OCI-LY7 (cell line): ENCODE data around the gene ITGA4. TPM values are rescaled to one million over a fixed set of nuclear protein-coding genes. Genes with fewer than 3 reads are reported as not detected.

Experiments
- BruUV-seq: library from RNA; stranded (reverse); fragments of 400-500 nt; replicated peaks from 2 replicates; lab custom pipeline; 2021; lab: Mats Ljungman, UMichigan
- CTCF ChIA-PET: fragments of 300-600 bp; sonication (Branson Sonifier 250); formaldehyde crosslinking; loops from one replicate; lab custom pipeline; 2022; ENCODE audit warnings: antibody characterized with exemption; ENCODE audit not compliant: unreplicated experiment; lab: Charles Lee
- POLR2A ChIA-PET: fragments of 300-600 bp; sonication (Branson Sonifier 250); formaldehyde crosslinking; loops from one replicate; lab custom pipeline; 2022; ENCODE audit warnings: antibody characterized with exemption; lab: Charles Lee
- DNase-seq: peaks from one replicate; pipeline ENCODE4 v3.0.0-alpha.2; 2015; ENCODE audit warnings: low spot score
- H2AFZ ChIP-seq: fragments of 200-600 bp; sonication (generic), shearing (Covaris generic); 2 replicates; pipeline ENCODE4 v1.6.1; 2014; ENCODE audit warnings: mild to moderate bottlenecking, antibody characterized with exemption, low read length, moderate library complexity
- H3K27ac ChIP-seq: fragments of 200-600 bp; sonication (generic); 2 replicates; pipeline ENCODE4 v1.5.1; 2014; ENCODE audit warnings: mixed run types, low read depth, mild to moderate bottlenecking, moderate library complexity, low read length, inconsistent platforms; ENCODE audit not compliant: poor library complexity, severe bottlenecking
- H3K36me3 ChIP-seq: fragments of 200-600 bp; sonication (generic); 2 replicates; pipeline ENCODE4 v1.6.1; 2014; ENCODE audit warnings: mild to moderate bottlenecking, antibody characterized with exemption, low read length, moderate library complexity, mixed read lengths; ENCODE audit not compliant: insufficient read depth
- H3K4me1 ChIP-seq: fragments of 200-600 bp; sonication (generic); 2 replicates; pipeline ENCODE4 v1.5.1; 2014; ENCODE audit warnings: mild to moderate bottlenecking, low read length; ENCODE audit not compliant: insufficient read depth, poor library complexity, severe bottlenecking
- H3K4me2 ChIP-seq: fragments of 200-600 bp; sonication (generic); 2 replicates; pipeline ENCODE4 v1.6.1; 2014; ENCODE audit warnings: mild to moderate bottlenecking, low read length
- H3K4me3 ChIP-seq: fragments of 200-600 bp; sonication (generic); 2 replicates; pipeline ENCODE4 v1.5.1; 2014; ENCODE audit warnings: mild to moderate bottlenecking, low read depth, low read length; ENCODE audit not compliant: poor library complexity, severe bottlenecking
- H3K79me2 ChIP-seq: fragments of 200-600 bp; sonication (generic); 2 replicates; pipeline ENCODE4 v1.6.1; 2016; ENCODE audit warnings: low read depth, mild to moderate bottlenecking, low read length, moderate library complexity, mixed read lengths; ENCODE audit not compliant: insufficient read depth
- H3K9me2 ChIP-seq: fragments of 200-600 bp; sonication (generic); 2 replicates; pipeline ENCODE4 v1.6.1; 2016; ENCODE audit warnings: mild to moderate bottlenecking, low read length, mixed read lengths; ENCODE audit not compliant: insufficient read depth
- H3K9me3 ChIP-seq: fragments of 200-600 bp; sonication (generic); 2 replicates; pipeline ENCODE4 v1.6.1; 2014; ENCODE audit warnings: mild to moderate bottlenecking, mixed run types, low read length, mixed read lengths
- H4K20me1 ChIP-seq: fragments of 200-600 bp; sonication (generic); 2 replicates; pipeline ENCODE4 v1.6.1; 2014; ENCODE audit warnings: mild to moderate bottlenecking, antibody characterized with exemption, low read length, moderate library complexity, mixed read lengths; ENCODE audit not compliant: insufficient read depth
- EZH2phosphoT487 ChIP-seq: fragments of 200-600 bp; sonication (generic); IDR thresholded peaks from 2 replicates; pipeline ENCODE4 v1.6.1; 2018; ENCODE audit warnings: low read depth, borderline replicate concordance, mild to moderate bottlenecking, mixed run types, antibody characterized with exemption, low read length, moderate library complexity, mixed read lengths
- intact Hi-C: fragments of 100-400 bp; cut with micrococcal nuclease; formaldehyde crosslinking; loops from one replicate; pipeline ENCODE4 v1.10.0; 2022; ENCODE audit not compliant: unreplicated experiment
- total RNA-seq, 2 experiments: library from RNA; depleted of rRNA in 1 of 2; stranded (reverse); fragments of >200 nt in 1 of 2; shearing (Covaris generic) in 1 of 2; gene quantifications; 2 replicates each; pipeline ENCODE4 v1.2.3, GENCODE V29; 2014 to 2022
- TF ChIP-seq, protein P1 (sequence below): fragments of 200-600 bp; sonication (generic); conservative IDR thresholded peaks from 2 replicates; pipeline ENCODE4 v1.5.1; 2014; ENCODE audit warnings: mild to moderate bottlenecking, antibody characterized with exemption, low read length, moderate library complexity, mixed read lengths

The ITGA4 gene
- total RNA-seq, 2 experiments from 2014 or later: 53.5 to 55.1 TPM

DNA sequence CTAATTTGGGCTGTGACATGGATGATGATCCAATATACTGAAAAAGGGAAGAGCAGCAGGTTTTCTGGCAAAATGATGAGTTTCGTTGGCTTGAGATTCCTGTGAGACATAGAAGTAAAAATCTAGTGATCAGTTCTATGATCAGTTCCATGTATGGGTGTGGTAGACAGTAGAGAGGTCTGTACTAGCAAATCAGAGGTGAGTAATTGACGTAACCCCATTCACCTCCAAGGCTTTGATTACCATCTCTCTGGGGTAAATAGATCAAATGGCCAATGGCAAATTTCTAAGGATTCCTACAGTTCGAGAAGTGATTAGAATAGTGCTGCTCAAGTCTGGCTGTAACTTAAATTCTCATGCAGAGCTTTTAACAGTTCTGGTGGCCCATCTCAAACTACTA, 6.4 kb downstream of the ITGA4 start:
- POLR2A ChIA-PET: interaction anchor here (1.9 kb wide), 1 partner anchor 151 kb away, joined by 9 read pairs; no protein-coding TSS in a partner anchor
- H3K79me2 ChIP-seq: peaks cover 67% of the 10 kb centered on the region; the same call in 1 of the 2 replicates
- H3K4me2 ChIP-seq: no peak overlapping the region

DNA sequence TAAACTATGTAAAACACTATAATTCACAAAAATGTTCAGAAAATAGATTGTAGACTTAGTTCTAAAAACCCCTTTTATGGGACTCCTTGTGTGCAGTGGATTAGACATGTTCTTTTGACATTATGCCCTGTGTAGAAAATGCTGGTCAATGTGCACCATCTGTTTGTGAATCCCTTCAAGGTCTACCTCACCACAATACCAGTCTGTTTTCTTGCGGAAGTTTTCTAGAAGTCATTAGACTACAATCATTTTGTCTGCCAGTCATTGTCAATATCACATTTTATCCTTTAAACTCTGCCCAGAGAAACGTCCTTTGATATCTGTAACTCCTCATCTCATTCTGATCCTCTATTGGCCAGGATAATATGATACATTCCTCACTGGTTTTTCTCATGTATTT, 7.8 kb downstream of the ITGA4 start:
- H3K4me3 ChIP-seq: no peak overlapping the region
- POLR2A ChIA-PET: no interaction called here
- CTCF ChIA-PET: no interaction called here
- TF ChIP-seq EZH2phosphoT487: no peak
- TF ChIP-seq, protein P1, sequence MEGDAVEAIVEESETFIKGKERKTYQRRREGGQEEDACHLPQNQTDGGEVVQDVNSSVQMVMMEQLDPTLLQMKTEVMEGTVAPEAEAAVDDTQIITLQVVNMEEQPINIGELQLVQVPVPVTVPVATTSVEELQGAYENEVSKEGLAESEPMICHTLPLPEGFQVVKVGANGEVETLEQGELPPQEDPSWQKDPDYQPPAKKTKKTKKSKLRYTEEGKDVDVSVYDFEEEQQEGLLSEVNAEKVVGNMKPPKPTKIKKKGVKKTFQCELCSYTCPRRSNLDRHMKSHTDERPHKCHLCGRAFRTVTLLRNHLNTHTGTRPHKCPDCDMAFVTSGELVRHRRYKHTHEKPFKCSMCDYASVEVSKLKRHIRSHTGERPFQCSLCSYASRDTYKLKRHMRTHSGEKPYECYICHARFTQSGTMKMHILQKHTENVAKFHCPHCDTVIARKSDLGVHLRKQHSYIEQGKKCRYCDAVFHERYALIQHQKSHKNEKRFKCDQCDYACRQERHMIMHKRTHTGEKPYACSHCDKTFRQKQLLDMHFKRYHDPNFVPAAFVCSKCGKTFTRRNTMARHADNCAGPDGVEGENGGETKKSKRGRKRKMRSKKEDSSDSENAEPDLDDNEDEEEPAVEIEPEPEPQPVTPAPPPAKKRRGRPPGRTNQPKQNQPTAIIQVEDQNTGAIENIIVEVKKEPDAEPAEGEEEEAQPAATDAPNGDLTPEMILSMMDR: no peak
- H3K4me1 ChIP-seq: peaks cover 31% of the 10 kb centered on the region
- no peaks in the 10 kb centered on the region for H4K20me1 ChIP-seq
- H3K36me3 ChIP-seq: peaks cover 30% of the 10 kb centered on the region
- no peak overlapping the region for H3K4me2 ChIP-seq
- BruUV-seq: no TSS peak
- no peak for DNase-seq
- no peak overlapping the region for H3K27ac ChIP-seq
- H3K9me3 ChIP-seq: no peaks in the 10 kb centered on the region
- H3K79me2 ChIP-seq: peaks cover 53% of the 10 kb centered on the region; the same call in 1 of the 2 replicates
- no peak overlapping the region for H2AFZ ChIP-seq
- intact Hi-C loops: loop anchor here (5.0 kb wide), 1 partner anchor 252 kb away; no protein-coding TSS in a partner anchor
- H3K9me2 ChIP-seq: no peaks in the 10 kb centered on the region

More for the DNA sequence above, 6.4 kb downstream of the ITGA4 start:
- no peak for DNase-seq
- Histone ChIP-seq H3K4me1 (peaks cover 39% of the 10 kb centered on the region), H2AFZ (no peak overlapping the region), H4K20me1 (peaks cover 13% of the 10 kb centered on the region; the same call in 1 of the 2 replicates), H3K4me3 (no peak overlapping the region), H3K36me3 (peaks cover 24% of the 10 kb centered on the region), H3K27ac (no peak overlapping the region), H3K9me2 (no peaks in the 10 kb centered on the region), H3K9me3 (no peaks in the 10 kb centered on the region)
- CTCF ChIA-PET: no interaction called here
- TF ChIP-seq EZH2phosphoT487: no peak
- TF ChIP-seq, protein P1: no peak
- intact Hi-C loops: no loop called here
- no TSS peak for BruUV-seq
